Fibroblast of villous mesenchyme (primary cell): ENCODE data around the gene KIAA1671. TPM values are rescaled to one million over a fixed set of nuclear protein-coding genes. Genes with fewer than 3 reads are reported as not detected.
A peak's percentile ranks its signal among the peaks of the same experiment; 100 is the strongest.

ENCODE experiments used
- DNase-seq: peaks from one replicate; pipeline ENCODE4 v3.0.0-alpha.2; 2010; ENCODE audit warnings: low read depth
- H3K4me3 ChIP-seq: 2 replicates; pipeline ENCODE4 v1.5.1; 2011; ENCODE audit warnings: low read depth, mild to moderate bottlenecking, low read length
- CTCF ChIP-seq: IDR thresholded peaks from 2 replicates; pipeline ENCODE4 v1.5.1; 2012; ENCODE audit warnings: low read depth, mild to moderate bottlenecking, low read length; ENCODE audit not compliant: insufficient read depth
- total RNA-seq: library from RNA; depleted of rRNA; stranded (reverse); fragments of >200 nt; gene quantifications from 2 replicates; pipeline ENCODE4 v1.2.3, GENCODE V29; 2012

KIAA1671 gene
- total RNA-seq, 1 donor, result 3.5 TPM

GRCh38 chr22:25077964-25078363 lies 125.4 kb downstream of the KIAA1671 start:
- no peak for DNase-seq
- TF ChIP-seq CTCF, result no peak
- no peak overlapping the region for H3K4me3 ChIP-seq

- no peak overlapping the region for H3K4me3 ChIP-seq
- no peak for DNase-seq
- no peak for TF ChIP-seq CTCF
Measured at GRCh38 chr22:25078591-25078990, 126.1 kb downstream of the KIAA1671 start.

- no peak overlapping the region for H3K4me3 ChIP-seq
- DNase-seq, result no peak
- no peak for TF ChIP-seq CTCF
Measured at GRCh38 chr22:25080855-25081254, 128.3 kb downstream of the KIAA1671 start.

GRCh38 chr22:25081409-25081824 lies 128.9 kb downstream of the KIAA1671 start:
- peak; percentile 19 for DNase-seq
- peak; percentile 51 for TF ChIP-seq CTCF
- no peak overlapping the region for H3K4me3 ChIP-seq

- no peak for DNase-seq
- no peak for TF ChIP-seq CTCF
- no peak overlapping the region for H3K4me3 ChIP-seq
Measured at GRCh38 chr22:25082096-25082495, 129.6 kb downstream of the KIAA1671 start.

- DNase-seq, result no peak
- no peak overlapping the region for H3K4me3 ChIP-seq
- no peak for TF ChIP-seq CTCF
Measured at GRCh38 chr22:25083056-25083806, 130.7 kb downstream of the KIAA1671 start.

- no peak for DNase-seq
- H3K4me3 ChIP-seq, result no peak overlapping the region
- no peak for TF ChIP-seq CTCF
Measured at GRCh38 chr22:25083807-25084200, 131.3 kb downstream of the KIAA1671 start.
